Colonic mucosa (tissue), 4 donors: Measurements from ENCODE around the gene MAP1LC3B2. TPM values are rescaled to one million over a fixed set of nuclear protein-coding genes. Genes with fewer than 3 reads are reported as not detected.
"Not testable (repeated sequence)": the region's sequence is repeated elsewhere in the genome, so short reads cannot be mapped to it uniquely, and the experiment has no call there.

Experiments used
- DNase-seq: peaks from one replicate; pipeline ENCODE4 v3.0.0-alpha.2; 2020
- H3K27ac ChIP-seq: fragments of 200-600 bp; one replicate; pipeline ENCODE4 v1.8.0; 2021
- H3K27me3 ChIP-seq: fragments of 200-600 bp; one replicate; pipeline ENCODE4 v1.8.0; 2021
- H3K36me3 ChIP-seq: fragments of 200-600 bp; one replicate; pipeline ENCODE4 v1.8.0; 2021
- H3K4me1 ChIP-seq: fragments of 200-600 bp; one replicate; pipeline ENCODE4 v1.8.0; 2021; ENCODE audit warnings: mild to moderate bottlenecking
- H3K4me3 ChIP-seq: fragments of 200-600 bp; one replicate; pipeline ENCODE4 v1.8.0; 2021
- H3K9ac ChIP-seq, 2 donors: one replicate each; pipeline ENCODE4 v1.7.0; 2013; ENCODE audit warnings: control low read depth in 2 of 2, low read depth in 2 of 2, low read length in 2 of 2
- H3K9me3 ChIP-seq: fragments of 200-600 bp; one replicate; pipeline ENCODE4 v1.8.0; 2021
- intact Hi-C: fragments of 100-400 bp; cut with DNase I; formaldehyde crosslinking; loops from one replicate; pipeline ENCODE4 v1.14.1; 2022
- total RNA-seq, 2 donors: library from RNA; stranded (reverse); fragmentation: NEBNext Ultra II Directional in 1 of 2; extraction: Animal tissue kit (Norgen Biotek cat#: 25700) in 1 of 2; gene quantifications; one replicate each; pipeline ENCODE4 v1.2.1, GENCODE V29; 2021
- TF ChIP-seq, protein P1 (sequence below): fragments of 200-600 bp; IDR thresholded peaks from one replicate; pipeline ENCODE4 v1.8.0; 2022; ENCODE audit warnings: antibody characterized with exemption, mild to moderate bottlenecking
- donor health status: healthy.
- donor health status: DM: no; HTN: no; CAD: no.
- donor health status: DM: no; HTN: no; CAD: no.

Gene MAP1LC3B2
- total RNA-seq, 2 donors from 2014 or later, result 0.93 to 1.2 TPM

DNA sequence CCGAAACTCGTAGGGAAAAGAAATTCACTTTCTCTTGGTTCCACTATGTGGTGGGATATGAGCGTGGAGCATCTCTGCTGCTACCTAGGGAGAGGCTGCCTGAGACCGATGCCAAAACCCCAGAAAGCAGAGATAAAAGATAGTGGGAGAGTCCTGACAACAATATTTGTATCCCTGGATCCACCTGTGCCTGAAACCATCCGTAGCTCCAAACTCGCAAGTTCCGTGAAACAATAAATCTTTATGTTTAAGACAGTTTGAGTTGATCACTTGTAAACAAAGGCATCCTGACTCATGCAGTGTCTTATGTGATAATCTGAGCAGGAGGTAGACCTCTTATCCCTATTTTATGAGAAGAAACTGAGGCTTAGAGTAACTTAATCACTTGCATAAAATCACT is 2.9 kb downstream of the MAP1LC3B2 start:
- H3K36me3 ChIP-seq, result no peaks in the 10 kb centered on the region
- TF ChIP-seq, protein P1, sequence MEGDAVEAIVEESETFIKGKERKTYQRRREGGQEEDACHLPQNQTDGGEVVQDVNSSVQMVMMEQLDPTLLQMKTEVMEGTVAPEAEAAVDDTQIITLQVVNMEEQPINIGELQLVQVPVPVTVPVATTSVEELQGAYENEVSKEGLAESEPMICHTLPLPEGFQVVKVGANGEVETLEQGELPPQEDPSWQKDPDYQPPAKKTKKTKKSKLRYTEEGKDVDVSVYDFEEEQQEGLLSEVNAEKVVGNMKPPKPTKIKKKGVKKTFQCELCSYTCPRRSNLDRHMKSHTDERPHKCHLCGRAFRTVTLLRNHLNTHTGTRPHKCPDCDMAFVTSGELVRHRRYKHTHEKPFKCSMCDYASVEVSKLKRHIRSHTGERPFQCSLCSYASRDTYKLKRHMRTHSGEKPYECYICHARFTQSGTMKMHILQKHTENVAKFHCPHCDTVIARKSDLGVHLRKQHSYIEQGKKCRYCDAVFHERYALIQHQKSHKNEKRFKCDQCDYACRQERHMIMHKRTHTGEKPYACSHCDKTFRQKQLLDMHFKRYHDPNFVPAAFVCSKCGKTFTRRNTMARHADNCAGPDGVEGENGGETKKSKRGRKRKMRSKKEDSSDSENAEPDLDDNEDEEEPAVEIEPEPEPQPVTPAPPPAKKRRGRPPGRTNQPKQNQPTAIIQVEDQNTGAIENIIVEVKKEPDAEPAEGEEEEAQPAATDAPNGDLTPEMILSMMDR, result no peak
- H3K9me3 ChIP-seq, result no peaks in the 10 kb centered on the region
- no peak for DNase-seq
- H3K4me1 ChIP-seq, result peaks cover 5% of the 10 kb centered on the region
- no peak overlapping the region for H3K4me3 ChIP-seq
- intact Hi-C loops, result no loop called here
- H3K27me3 ChIP-seq, result no peaks in the 10 kb centered on the region
- H3K27ac ChIP-seq, result no peak overlapping the region
- H3K9ac ChIP-seq, result no peak overlapping the region

DNA sequence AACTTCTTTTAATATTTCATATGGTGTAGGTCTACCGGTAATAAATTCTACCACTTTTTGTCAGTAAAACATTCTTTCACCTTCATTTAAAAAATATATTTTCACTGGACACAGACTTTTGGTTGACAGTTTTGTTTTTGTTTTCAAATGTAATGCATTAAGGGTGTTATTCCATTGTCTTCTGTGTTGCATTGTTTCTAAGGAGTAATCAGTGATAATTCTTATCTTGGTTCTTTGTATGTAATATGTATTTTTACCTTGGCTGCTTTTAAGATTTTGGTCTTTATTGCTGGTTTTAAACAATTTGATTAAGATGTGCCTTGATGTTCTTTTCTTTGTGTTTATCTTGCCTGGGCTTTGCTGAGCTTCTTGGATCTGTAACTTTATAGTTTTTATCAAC is 4.1 kb downstream of the MAP1LC3B2 start:
- intact Hi-C loops, result no loop called here

DNA sequence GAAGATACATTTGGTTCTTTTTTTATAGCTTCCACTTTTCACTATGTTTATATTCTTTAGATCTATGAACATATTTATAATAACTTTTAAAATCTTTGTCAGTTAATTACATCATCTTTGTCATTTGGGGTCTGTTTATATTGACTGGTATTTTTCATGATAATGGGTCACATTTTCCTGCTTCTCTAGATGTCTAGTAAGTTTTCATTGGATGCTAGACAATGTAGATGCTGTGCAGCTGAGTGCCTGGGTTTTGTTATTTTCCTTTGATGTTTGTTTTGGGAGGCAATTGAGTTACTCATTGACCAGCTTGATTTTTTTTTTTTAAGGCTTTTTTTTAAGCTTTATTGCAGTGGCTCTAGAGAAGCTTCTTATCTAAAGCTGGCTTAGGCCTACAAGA is 4.9 kb downstream of the MAP1LC3B2 start:
- Histone ChIP-seq H3K4me3 (no peak overlapping the region), H3K27me3 (no peaks in the 10 kb centered on the region)

More for the DNA sequence above, 4.1 kb downstream of the MAP1LC3B2 start:
- no peaks in the 10 kb centered on the region for H3K36me3 ChIP-seq
- H3K27ac ChIP-seq, result no peak overlapping the region
- TF ChIP-seq, protein P1, result no peak
- no peak overlapping the region for H3K4me3 ChIP-seq
- peaks cover 5% of the 10 kb centered on the region for H3K4me1 ChIP-seq
- no peaks in the 10 kb centered on the region for H3K9me3 ChIP-seq
- no peak for DNase-seq
- H3K27me3 ChIP-seq, result no peaks in the 10 kb centered on the region
- H3K9ac ChIP-seq, result no peak overlapping the region

DNA sequence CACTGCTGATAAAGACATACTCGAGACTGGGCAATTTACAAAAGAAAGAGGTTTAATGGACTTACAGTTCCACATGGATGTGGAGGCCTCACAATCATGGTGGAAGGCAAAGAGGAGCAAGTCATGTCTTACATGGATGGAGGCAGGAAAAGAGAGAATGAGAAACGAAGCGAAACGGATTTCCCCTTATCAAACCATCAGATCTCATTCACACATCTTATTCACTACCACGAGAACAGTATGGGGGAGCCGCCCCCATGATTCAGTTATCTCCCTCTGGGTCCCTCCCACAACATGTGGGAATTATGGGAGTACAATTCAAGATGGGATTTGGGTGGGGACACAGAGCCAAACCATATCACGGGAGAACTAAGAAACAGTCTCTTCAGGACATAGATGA is 6.0 kb downstream of the MAP1LC3B2 start:
- H3K36me3 ChIP-seq, H3K9ac ChIP-seq, H3K27ac ChIP-seq, H3K9me3 ChIP-seq, H3K4me1 ChIP-seq, H3K27me3 ChIP-seq, DNase-seq, H3K4me3 ChIP-seq, intact Hi-C loops: not testable (repeated sequence)

More for the DNA sequence above, 4.9 kb downstream of the MAP1LC3B2 start:
- intact Hi-C loops, result no loop called here
- Histone ChIP-seq H3K9ac (no peak overlapping the region), H3K36me3 (no peaks in the 10 kb centered on the region), H3K4me1 (peaks cover 2% of the 10 kb centered on the region), H3K9me3 (no peaks in the 10 kb centered on the region), H3K27ac (no peak overlapping the region)
- TF ChIP-seq, protein P1, result no peak
- DNase-seq, result no peak

DNA sequence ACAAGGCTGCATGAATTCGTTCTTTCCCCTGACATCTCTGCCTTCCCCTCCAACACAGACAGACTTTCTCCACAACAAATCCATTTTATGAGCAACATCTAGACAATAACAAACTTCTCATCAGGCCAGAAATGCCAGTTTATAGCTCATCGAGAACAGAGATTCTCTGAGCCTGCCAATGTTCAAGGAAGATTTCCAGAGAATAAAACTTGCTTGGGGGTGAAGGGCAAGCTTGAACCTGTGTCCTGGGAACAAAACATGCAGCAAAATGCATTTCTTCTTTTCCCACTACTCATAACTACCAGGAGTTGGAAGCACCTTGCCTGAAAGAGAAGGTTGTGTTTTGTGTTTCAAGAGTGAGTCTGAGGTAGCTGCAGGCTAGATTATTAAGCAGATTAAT is 6.8 kb downstream of the MAP1LC3B2 start:
- H3K4me1 ChIP-seq, result no peaks in the 10 kb centered on the region
- H3K9ac ChIP-seq, result no peak overlapping the region
- H3K36me3 ChIP-seq, result no peaks in the 10 kb centered on the region
- H3K9me3 ChIP-seq, result no peaks in the 10 kb centered on the region
- DNase-seq, result no peak
- no peak overlapping the region for H3K27ac ChIP-seq
- TF ChIP-seq, protein P1, result no peak
- H3K4me3 ChIP-seq, result no peak overlapping the region
- H3K27me3 ChIP-seq, result no peaks in the 10 kb centered on the region
- intact Hi-C loops, result no loop called here

DNA sequence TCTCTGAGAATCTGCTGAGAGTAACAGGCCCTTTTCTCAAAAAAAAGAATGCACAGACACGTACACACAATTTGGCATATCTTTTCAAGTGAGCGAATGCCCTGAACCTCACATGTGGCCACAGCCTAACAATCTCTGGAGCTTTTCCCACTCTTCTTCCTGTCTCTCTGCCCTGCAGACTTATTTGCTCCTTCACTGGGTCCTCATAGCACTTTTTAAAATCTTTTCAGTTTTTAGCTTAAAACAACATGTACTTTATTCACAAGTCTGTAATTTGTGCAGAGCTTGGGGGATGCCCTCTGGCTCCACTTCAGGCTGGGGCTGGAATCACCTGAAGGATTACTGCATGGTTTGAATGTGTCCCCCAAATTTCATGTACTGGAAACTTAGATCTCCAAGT is 9.0 kb downstream of the MAP1LC3B2 start:
- H3K9ac ChIP-seq, result no peak overlapping the region
- no peaks in the 10 kb centered on the region for H3K36me3 ChIP-seq
- no peaks in the 10 kb centered on the region for H3K4me1 ChIP-seq
- H3K4me3 ChIP-seq, result no peak overlapping the region
- no peaks in the 10 kb centered on the region for H3K27me3 ChIP-seq
- no peaks in the 10 kb centered on the region for H3K9me3 ChIP-seq
- TF ChIP-seq, protein P1, result no peak
- DNase-seq, result no peak
- no peak overlapping the region for H3K27ac ChIP-seq
- intact Hi-C loops, result no loop called here
